Panc1 (cell line): ENCODE measurements around the gene USP3. TPM values are rescaled to one million over a fixed set of nuclear protein-coding genes. Genes with fewer than 3 reads are reported as not detected.
A peak's percentile ranks its signal among the peaks of the same experiment; 100 is the strongest.

Experiments used
- ATAC-seq: fragments of 200-7000 bp; cut with Tn5 transposase; 2 replicates; pipeline ENCODE4 v1.9.1; 2020; ENCODE audit warnings: mild to moderate bottlenecking, moderate library complexity
- BruUV-seq: library from RNA; stranded (reverse); fragments of 400-500 nt; replicated peaks from 2 replicates; lab custom pipeline; 2021; lab: Mats Ljungman, UMichigan
- CTCF ChIA-PET: fragments of 300-600 bp; sonication (Branson Sonifier 250); formaldehyde crosslinking; loops from one replicate; lab custom pipeline; 2022; ENCODE audit warnings: antibody characterized with exemption; lab: Charles Lee
- POLR2A ChIA-PET: fragments of 300-600 bp; sonication (Branson Sonifier 250); formaldehyde crosslinking; loops from one replicate; lab custom pipeline; 2022; ENCODE audit warnings: antibody characterized with exemption; lab: Charles Lee
- DNase-seq: peaks from one replicate; pipeline ENCODE4 v3.0.0-alpha.2; 2010; ENCODE audit warnings: low read depth, low spot score
- H3K27ac ChIP-seq: 2 replicates; pipeline ENCODE4 v1.5.1; 2011; ENCODE audit warnings: mild to moderate bottlenecking, low read length, inconsistent platforms
- H3K27me3 ChIP-seq: fragments of 200-500 bp; sonication (Bioruptor generic); 2 replicates; pipeline ENCODE4 v1.6.0; 2014; ENCODE audit warnings: low read length, inconsistent platforms; ENCODE audit not compliant: control insufficient read depth, insufficient read depth
- H3K36me3 ChIP-seq: fragments of 200-500 bp; sonication (Bioruptor generic); 2 replicates; pipeline ENCODE4 v1.5.1; 2014; ENCODE audit warnings: inconsistent platforms, mild to moderate bottlenecking, low read length, moderate library complexity; ENCODE audit not compliant: control insufficient read depth, insufficient read depth
- H3K4me1 ChIP-seq: 2 replicates; pipeline ENCODE4 v1.5.1; 2011; ENCODE audit warnings: inconsistent platforms, mild to moderate bottlenecking, low read length, moderate library complexity; ENCODE audit not compliant: control insufficient read depth, insufficient read depth
- H3K4me3 ChIP-seq, 2 experiments: 2 replicates each; pipeline ENCODE4 v1.5.1; 2011 to 2012; ENCODE audit warnings: low read depth in 2 of 2, low read length in 2 of 2, mild to moderate bottlenecking in 2 of 2, inconsistent platforms in 1 of 2, moderate library complexity in 1 of 2
- H3K9me3 ChIP-seq: fragments of 200-500 bp; sonication (Bioruptor generic); 2 replicates; pipeline ENCODE4 v1.5.1; 2014; ENCODE audit warnings: low read depth, mild to moderate bottlenecking, inconsistent platforms, low read length, moderate library complexity; ENCODE audit not compliant: control insufficient read depth, insufficient read depth
- POLR2AphosphoS5 ChIP-seq: IDR thresholded peaks from 2 replicates; pipeline ENCODE4 v1.6.1; 2012; ENCODE audit warnings: mild to moderate bottlenecking, low read depth, low read length, moderate library complexity
- SIN3A ChIP-seq: IDR thresholded peaks from 2 replicates; pipeline ENCODE4 v1.6.1; 2012; ENCODE audit warnings: low read depth, mild to moderate bottlenecking, low read length, moderate library complexity, borderline replicate concordance; ENCODE audit not compliant: insufficient read depth
- TCF7L2 ChIP-seq: IDR thresholded peaks from 2 replicates; pipeline ENCODE4 v1.6.1; 2011; ENCODE audit warnings: mild to moderate bottlenecking, low read depth, low read length, inconsistent platforms
- in situ Hi-C: cut with HindIII; loops from 2 replicates; pipeline ENCODE4 v1.10.0; 2016; ENCODE audit warnings: low sequenced_read_pairs, low pct_unique_long_range_greater_than_20kb
- intact Hi-C: fragments of 100-400 bp; cut with micrococcal nuclease; formaldehyde crosslinking; loops from one replicate; pipeline ENCODE4 v1.10.0; 2022; ENCODE audit not compliant: unreplicated experiment
- total RNA-seq: library from RNA; stranded (reverse); gene quantifications from one replicate; pipeline ENCODE4 v1.2.1, GENCODE V29; 2021; ENCODE audit not compliant: unreplicated experiment
- TF ChIP-seq, protein P1 (sequence below), 2 experiments: IDR thresholded peaks; 2 replicates each; pipeline ENCODE4 v1.6.1; 2011 to 2012; ENCODE audit warnings: low read depth in 2 of 2, control low read depth in 1 of 2, low read length in 1 of 2, mild to moderate bottlenecking in 1 of 2, moderate library complexity in 1 of 2; ENCODE audit not compliant: insufficient read depth in 1 of 2
- TF ChIP-seq, protein P2 (sequence below): fragments of 450-650 bp; IDR thresholded peaks from 2 replicates; pipeline ENCODE4 v1.5.1; 2017; ENCODE audit warnings: mild to moderate bottlenecking

Gene USP3
- total RNA-seq, 1 experiment from 2014 or later = 51.4 TPM

DNA sequence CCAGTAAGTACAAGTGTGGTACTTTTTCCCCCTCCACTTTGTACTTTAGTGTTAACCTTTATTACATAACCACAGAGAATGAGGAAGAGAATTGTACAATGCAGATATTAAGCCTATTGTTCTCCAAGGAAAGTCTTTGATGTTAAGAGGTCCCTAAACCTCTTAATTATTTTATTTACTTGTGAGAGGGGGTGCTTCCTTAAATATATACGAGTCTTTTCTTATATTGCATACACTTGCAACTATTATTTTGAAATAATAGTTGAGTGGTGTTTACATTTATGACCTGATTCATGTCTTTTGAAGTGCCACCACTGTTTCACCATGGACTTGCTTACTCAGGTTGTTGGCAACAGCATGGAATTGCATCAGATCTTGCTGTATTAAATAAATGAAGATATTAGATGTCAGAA is 10.1 kb downstream of the USP3 start:
- BruUV-seq = no TSS peak
- H3K27ac ChIP-seq = peak overlapping the region; percentile 81
- ATAC-seq = no peak
- in situ Hi-C loops = no loop called here
- intact Hi-C loops = no loop called here
- CTCF ChIA-PET = interaction anchor here (0.7 kb wide), 1 partner anchor 63 kb away, joined by 3 read pairs; no protein-coding TSS in a partner anchor
- TF ChIP-seq POLR2AphosphoS5 (no peak), TCF7L2 (peak; percentile 90), SIN3A (no peak)
- TF ChIP-seq, protein P1, sequence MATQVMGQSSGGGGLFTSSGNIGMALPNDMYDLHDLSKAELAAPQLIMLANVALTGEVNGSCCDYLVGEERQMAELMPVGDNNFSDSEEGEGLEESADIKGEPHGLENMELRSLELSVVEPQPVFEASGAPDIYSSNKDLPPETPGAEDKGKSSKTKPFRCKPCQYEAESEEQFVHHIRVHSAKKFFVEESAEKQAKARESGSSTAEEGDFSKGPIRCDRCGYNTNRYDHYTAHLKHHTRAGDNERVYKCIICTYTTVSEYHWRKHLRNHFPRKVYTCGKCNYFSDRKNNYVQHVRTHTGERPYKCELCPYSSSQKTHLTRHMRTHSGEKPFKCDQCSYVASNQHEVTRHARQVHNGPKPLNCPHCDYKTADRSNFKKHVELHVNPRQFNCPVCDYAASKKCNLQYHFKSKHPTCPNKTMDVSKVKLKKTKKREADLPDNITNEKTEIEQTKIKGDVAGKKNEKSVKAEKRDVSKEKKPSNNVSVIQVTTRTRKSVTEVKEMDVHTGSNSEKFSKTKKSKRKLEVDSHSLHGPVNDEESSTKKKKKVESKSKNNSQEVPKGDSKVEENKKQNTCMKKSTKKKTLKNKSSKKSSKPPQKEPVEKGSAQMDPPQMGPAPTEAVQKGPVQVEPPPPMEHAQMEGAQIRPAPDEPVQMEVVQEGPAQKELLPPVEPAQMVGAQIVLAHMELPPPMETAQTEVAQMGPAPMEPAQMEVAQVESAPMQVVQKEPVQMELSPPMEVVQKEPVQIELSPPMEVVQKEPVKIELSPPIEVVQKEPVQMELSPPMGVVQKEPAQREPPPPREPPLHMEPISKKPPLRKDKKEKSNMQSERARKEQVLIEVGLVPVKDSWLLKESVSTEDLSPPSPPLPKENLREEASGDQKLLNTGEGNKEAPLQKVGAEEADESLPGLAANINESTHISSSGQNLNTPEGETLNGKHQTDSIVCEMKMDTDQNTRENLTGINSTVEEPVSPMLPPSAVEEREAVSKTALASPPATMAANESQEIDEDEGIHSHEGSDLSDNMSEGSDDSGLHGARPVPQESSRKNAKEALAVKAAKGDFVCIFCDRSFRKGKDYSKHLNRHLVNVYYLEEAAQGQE (IDR thresholded peaks at IDR 0.05; ENCODE audit: insufficient read depth in 1 of 2, low read depth in 2 of 2, low read length in 1 of 2) = no peak
- TF ChIP-seq, protein P2, sequence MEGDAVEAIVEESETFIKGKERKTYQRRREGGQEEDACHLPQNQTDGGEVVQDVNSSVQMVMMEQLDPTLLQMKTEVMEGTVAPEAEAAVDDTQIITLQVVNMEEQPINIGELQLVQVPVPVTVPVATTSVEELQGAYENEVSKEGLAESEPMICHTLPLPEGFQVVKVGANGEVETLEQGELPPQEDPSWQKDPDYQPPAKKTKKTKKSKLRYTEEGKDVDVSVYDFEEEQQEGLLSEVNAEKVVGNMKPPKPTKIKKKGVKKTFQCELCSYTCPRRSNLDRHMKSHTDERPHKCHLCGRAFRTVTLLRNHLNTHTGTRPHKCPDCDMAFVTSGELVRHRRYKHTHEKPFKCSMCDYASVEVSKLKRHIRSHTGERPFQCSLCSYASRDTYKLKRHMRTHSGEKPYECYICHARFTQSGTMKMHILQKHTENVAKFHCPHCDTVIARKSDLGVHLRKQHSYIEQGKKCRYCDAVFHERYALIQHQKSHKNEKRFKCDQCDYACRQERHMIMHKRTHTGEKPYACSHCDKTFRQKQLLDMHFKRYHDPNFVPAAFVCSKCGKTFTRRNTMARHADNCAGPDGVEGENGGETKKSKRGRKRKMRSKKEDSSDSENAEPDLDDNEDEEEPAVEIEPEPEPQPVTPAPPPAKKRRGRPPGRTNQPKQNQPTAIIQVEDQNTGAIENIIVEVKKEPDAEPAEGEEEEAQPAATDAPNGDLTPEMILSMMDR = no peak
- POLR2A ChIA-PET = no interaction called here
- H3K4me1 ChIP-seq = peaks cover 85% of the 10 kb centered on the region
- H3K9me3 ChIP-seq = no peaks in the 10 kb centered on the region
- DNase-seq = peak; percentile 55
- no peaks in the 10 kb centered on the region for H3K36me3 ChIP-seq
- no peaks in the 10 kb centered on the region for H3K27me3 ChIP-seq
- no peak overlapping the region for H3K4me3 ChIP-seq

DNA sequence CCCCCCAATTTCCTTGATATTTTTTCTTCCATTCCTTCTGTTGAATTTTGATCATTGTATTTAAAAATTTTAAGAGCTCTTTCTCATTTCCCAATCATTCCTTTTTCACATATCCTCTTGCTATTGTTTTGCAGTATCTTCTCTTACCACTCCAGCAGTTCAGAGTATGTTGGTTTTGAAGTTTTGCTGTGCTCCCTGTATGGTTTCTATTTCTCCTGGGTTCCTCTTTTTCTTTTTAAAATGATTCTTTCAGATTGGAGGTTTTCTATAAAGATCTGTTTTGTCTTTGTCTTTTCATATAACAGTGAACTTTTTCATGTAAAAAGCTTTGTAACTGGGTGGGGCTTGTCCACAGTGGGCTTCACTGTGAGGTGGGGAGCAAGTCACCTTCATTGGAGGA is 12.8 kb downstream of the USP3 start:
- Histone ChIP-seq H3K27ac (peak overlapping the region; percentile 12; the same call in 1 of the 2 replicates), H3K4me1 (peaks cover 71% of the 10 kb centered on the region), H3K9me3 (no peaks in the 10 kb centered on the region), H3K36me3 (no peaks in the 10 kb centered on the region), H3K4me3 (no peak overlapping the region), H3K27me3 (no peaks in the 10 kb centered on the region)
- no peak for TF ChIP-seq TCF7L2
- TF ChIP-seq SIN3A = no peak
- TF ChIP-seq, protein P1 (IDR thresholded peaks at IDR 0.05; ENCODE audit: insufficient read depth in 1 of 2, low read depth in 2 of 2, low read length in 1 of 2) = no peak
- TF ChIP-seq, protein P2 = no peak
- TF ChIP-seq POLR2AphosphoS5 = no peak
- POLR2A ChIA-PET = interaction anchor here (1.4 kb wide), 1 partner anchor 12 kb away, joined by 3 read pairs; no protein-coding TSS in a partner anchor
- in situ Hi-C loops = no loop called here
- intact Hi-C loops = no loop called here
- no peak for DNase-seq
- no TSS peak for BruUV-seq
- CTCF ChIA-PET = no interaction called here
- ATAC-seq = no peak
